ENCODE measurements around the gene S1PR3.

Gene S1PR3

DNA sequence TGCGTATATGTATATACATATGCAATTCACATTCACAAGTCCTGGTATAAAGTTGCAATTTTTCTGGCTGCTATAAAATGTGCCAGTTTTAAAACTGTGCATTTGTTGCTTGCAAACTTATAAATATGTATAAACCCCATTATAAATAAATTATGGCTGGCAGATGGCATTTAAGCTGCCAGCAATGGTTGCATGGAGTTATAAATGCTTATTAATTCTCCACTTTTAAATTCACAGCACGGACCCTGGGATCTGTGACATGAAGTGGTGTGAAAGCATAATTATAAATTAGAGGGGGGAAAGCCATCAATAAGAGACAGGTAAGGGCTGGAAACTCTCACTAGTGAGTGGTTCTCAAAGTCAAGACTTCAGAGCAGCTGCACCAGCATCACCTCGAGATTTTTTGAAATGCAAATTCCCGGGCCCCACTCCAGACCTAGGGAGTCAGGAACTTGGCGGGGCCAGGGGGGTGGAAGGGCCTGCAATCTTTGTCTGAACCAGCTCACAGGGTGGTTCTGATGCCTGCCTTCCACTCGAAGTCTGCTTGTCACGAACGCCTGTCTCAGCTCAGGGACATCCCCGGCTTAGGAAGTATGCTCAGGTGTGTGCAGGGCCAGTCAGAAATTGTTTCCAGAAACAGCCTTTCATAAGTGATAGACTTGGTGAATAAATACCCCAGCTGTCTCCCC is 16.9 kb downstream of the S1PR3 start:
- DNase-seq (ENCODE audit: low read depth in 2 of 3, low spot score in 1 of 3) = no peak

DNA sequence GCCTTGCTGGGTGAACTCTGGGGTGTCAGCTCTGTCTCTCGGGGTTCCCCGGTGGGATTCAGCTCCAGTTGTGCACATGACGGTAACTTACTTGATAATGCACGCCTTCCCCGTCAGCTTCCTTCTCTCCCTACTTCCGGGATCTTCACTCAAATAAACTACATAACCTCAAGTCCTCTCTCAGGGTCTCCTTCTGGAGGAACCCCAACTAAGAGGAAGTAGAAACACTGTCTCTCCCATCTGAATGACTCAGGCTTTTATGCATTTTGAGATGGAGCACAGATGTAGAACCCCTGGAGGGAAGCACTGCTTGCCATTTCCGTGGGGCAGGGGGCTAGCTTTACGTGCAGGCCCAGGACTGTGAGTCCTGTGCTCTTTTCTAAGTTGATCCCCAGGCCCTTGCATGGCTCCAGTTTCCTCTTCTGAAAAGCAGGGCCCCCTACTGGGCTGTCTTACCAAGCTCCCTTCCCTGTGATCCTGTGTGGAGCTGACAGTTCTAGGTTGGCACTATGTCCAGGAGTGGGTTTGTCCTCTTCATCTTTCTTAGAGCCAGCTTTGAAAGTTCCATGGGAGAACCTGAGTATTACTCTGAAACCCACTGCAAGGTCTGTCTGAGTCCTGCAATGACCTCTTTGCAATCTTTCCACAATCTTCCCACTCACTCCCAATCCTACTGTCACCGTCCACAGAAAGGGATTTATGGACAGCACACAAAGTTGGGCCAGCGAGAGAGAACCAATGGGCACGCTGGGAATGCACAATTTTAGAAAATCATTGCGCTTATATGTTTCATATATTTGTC is 17.7 kb downstream of the S1PR3 start:
- DNase-seq (ENCODE audit: low read depth in 2 of 3, low spot score in 1 of 3) = no peak

- DNase-seq (ENCODE audit: low read depth in 2 of 3, low spot score in 1 of 3) = no peak
Observed at GRCh38 chr9:89009546-89009840, 18.2 kb downstream of the S1PR3 start.

GRCh38 chr9:89010056-89010455 is 18.8 kb downstream of the S1PR3 start:
- DNase-seq (ENCODE audit: low read depth in 2 of 3, low spot score in 1 of 3) = no peak

DNA sequence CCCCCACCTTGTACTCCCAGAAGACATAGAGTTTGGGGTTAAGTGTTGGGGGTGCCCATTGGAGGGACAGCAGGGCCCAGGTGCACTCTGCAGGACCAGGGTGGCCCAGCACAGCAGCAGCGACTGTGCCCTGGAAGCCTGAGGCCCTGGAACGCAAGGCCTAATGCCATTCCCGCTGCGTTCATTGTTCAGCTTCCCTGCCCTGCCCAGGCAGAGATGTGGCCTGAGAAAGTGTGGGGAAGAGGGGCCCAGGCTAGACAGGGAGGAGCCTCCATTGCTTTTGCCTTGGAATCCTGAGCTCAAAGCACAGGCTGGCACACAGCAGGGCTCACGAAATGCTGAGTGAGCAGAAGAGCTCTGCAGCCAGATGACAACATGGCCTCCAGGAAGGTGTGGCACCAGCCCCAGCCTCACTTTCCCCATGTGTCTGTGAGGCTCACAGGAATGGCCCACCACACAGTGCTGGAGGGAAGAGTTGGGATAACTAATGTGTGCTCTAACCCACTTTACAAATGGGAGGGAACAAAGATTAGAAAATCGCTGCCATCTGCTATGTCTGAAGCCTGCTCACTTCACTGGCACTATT is 19.4 kb downstream of the S1PR3 start:
- DNase-seq (ENCODE audit: low read depth in 2 of 3, low spot score in 1 of 3) = no peak

DNA sequence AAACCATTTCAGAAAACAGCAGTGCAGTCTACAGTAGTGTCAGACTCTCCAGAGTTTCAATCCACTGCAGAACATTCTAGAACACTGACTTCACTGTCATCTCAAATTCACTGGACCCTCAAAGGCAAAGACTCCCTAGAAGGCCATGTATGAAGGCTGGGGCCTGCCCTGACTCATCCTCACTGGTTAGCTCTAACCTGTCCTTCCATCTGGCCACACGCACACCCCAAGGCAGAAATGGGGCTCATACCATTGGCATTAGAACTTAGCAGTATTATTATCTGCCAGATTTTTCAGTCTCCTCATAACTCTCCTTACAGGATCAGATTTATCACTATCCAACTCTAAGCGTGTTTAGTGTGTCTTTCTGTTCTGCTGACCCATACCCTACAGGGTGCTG is 20.4 kb downstream of the S1PR3 start:
- DNase-seq (ENCODE audit: low read depth in 2 of 3, low spot score in 1 of 3) = no peak

DNA sequence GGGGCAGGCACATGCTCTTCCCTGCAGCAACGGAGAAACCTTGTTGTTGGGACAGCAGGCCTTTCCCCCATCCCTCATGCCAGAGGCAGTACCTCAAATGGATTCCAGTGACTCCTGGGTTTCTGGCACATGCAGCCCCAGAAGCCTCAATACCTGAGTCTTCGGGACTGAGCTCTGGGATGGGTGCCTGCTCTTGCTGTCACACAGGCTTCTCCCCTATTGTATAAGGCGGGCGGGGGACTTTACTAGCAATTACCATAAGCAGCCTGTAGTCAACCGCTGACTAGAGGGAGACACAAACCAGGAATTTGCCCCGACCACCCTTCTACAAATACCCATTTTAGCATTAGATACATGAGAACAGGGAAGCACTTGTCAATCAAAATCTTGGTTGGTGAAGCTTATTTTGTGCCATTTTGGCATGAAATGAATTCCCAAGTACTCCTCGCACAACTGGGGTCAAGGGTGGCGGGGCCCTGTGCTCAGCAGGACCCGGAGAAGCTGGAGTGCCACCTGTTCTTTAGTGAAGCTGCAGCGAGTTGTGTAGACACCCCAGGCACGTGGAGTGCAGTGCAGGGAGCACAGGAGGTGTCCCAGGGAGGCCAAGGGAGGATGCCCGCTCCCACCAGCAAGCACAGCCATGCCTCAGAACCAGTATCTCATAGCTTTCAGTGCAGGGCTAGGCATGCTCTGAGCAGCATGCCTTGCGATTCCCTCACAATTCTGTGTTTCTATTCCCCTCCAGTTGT is 21.2 kb downstream of the S1PR3 start:
- no peak for DNase-seq (ENCODE audit: low read depth in 2 of 3, low spot score in 1 of 3)

GRCh38 chr9:89013660-89014059 is 22.4 kb downstream of the S1PR3 start:
- DNase-seq (ENCODE audit: low read depth in 2 of 3, low spot score in 1 of 3) = no peak

GRCh38 chr9:89014153-89014552 is 22.9 kb downstream of the S1PR3 start:
- DNase-seq (ENCODE audit: low read depth in 2 of 3, low spot score in 1 of 3) = no peak

- no peak for DNase-seq (ENCODE audit: low read depth in 2 of 3, low spot score in 1 of 3)
Observed at GRCh38 chr9:89015336-89015735, 24.1 kb downstream of the S1PR3 start.

DNA sequence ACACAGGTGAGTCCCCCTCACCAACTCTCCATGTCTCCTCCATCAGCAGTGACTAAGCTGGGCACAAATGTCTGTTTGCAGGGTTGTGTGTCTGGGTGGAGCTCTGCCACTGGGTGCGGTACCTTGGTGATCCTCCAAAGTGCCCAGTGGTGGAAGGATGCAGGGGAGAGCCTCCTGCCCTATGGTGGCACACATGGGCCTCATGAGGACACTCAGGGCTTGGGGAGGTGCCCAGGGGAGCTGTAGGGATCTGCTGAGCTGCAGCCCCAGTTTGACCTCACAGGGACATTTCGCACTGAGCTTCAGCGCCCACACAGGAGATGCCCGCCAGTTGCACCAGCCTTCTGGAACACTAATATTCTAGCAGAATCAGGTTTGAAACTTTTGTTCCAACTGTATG is 29.5 kb downstream of the S1PR3 start:
- no peak for DNase-seq (ENCODE audit: low read depth in 2 of 3, low spot score in 1 of 3)

GRCh38 chr9:89021154-89021803 is 30.0 kb downstream of the S1PR3 start:
- no peak for DNase-seq (ENCODE audit: low read depth in 2 of 3, low spot score in 1 of 3)

DNA sequence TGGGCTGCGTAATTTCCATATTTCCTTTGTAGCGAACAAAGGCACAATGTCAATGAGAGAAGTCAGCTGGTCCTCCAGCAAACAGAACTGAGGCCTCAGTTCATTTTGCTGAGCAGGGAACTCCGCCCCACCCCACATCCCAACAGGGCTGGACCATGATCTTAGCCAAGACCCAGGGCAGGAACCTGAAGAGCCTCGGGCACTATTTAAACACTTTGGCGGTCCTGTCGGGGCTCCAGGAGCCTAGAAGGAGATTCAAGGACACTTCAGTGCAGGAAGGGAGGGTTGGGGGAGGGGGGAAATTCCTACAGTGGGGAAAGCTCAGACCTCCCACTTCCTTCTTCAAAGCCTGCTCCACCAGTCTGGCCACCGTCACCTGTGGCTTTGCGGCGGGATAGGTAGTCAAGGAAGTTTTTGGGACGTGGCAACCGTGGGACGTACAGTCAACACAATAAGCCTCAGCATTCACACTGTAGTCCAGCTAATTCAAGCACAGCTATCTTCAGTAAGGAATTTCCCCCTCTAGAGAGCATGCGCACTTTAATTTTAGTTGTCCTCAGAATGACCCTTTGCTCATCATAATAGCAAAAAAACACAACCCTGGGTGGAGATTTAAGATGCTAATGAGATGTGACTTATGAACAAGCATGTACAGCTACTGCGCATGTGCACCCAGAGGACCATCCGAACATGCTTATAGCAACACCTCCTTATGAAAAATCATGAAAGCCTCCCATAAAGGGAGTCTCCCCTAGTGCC is 30.9 kb downstream of the S1PR3 start:
- no peak for DNase-seq (ENCODE audit: low read depth in 2 of 3, low spot score in 1 of 3)

GRCh38 chr9:89022902-89023301 is 31.6 kb downstream of the S1PR3 start:
- DNase-seq (ENCODE audit: low read depth in 2 of 3, low spot score in 1 of 3) = no peak

DNA sequence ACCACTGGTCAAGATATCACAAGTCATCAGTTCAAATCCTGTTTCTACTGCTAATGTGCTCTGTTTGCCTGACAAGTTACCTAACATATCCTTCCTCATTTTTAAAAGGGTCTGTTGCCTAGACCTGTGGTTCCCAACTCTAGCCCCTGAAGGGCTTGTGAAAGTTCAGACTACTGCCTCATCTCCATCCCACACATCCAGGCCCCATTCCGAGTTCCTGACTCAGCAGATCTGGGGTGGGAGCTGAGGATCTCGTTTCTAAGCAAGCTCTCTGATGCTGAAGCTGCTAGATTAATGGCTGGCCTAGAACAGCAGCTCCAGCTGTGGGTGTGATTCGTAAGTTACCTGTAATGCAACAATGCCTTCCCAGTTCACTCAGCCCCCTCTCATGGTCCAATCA is 32.5 kb downstream of the S1PR3 start:
- DNase-seq (ENCODE audit: low read depth in 2 of 3, low spot score in 1 of 3) = no peak

DNA sequence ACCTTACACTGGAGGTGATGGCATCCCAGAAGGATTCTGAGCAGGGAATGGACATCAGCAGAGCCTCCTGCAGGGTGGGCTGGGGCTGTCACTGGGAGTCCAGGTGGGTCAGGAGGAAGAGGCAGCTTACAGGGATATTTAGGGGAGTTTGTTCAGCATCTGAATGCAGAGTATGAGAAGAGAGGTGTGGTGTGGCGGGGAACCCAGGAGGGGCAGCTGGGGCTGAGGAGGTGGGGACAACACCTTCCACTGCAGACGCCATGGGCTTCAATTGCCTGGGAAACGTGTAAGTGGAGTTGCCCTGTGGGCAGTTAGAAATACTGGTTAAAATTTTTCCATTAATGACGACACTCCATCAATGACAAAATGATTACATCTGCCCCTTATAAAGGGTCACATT is 33.5 kb downstream of the S1PR3 start:
- no peak for DNase-seq (ENCODE audit: low read depth in 2 of 3, low spot score in 1 of 3)

DNA sequence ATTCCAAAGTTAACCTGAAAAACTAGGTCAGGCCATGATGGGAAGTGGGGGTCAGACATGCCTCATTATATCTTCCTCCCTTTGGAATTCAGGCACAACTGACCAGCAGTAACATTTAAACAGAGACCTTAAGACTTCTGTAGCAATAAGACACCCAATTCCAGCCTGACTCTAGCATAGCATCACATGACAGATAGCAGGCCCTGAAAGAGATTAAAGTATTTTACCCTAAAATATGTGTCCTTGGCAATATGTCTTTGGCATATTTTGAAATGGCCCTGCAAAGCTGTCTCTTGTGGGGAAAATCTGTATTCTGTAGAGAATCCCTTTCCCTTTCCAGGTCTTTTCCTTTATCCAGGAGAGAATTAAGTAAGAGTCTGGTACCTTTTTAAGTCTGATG is 34.3 kb downstream of the S1PR3 start:
- DNase-seq (ENCODE audit: low read depth in 2 of 3, low spot score in 1 of 3) = no peak

GRCh38 chr9:89026876-89027275 is 35.6 kb downstream of the S1PR3 start:
- DNase-seq (ENCODE audit: low read depth in 2 of 3, low spot score in 1 of 3) = no peak

DNA sequence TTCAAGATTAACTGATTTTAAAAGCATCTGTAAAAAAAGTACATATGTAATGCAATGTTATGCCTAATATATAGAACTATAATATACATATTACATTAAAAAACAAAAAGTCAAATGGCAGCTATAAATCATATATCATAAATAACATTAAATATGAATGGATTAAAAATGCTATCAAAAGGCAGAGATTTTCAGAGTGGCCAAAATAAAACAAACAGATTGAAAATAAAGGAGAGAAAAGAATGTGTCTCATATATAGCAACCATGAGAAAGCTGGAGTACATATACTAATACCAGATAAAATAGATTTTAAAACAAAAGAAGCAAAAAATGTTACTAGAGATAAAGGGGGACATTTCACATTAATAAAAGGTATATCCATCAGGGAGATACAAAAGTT is 38.5 kb downstream of the S1PR3 start:
- DNase-seq (ENCODE audit: low read depth in 2 of 3, low spot score in 1 of 3) = no peak

DNA sequence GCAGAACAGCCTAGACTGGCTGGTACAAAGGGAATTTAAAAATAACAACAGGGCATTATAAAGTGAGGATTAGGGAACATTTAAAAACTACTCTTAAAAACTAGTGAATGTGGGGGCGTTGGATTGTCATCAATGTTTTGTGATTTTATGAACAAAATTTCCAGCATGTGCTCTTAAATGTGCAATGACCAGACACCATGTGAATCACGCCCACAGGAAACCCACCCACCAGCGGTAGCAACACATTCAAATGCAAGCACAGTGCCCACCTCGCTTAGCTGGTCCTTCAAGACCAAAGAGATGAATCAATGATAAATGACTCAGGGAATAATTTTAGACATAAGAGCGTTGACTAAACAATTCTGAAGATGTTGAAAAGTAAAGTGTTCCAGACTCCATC is 40.9 kb downstream of the S1PR3 start:
- no peak for DNase-seq (ENCODE audit: low read depth in 2 of 3, low spot score in 1 of 3)

GRCh38 chr9:89032661-89033060 is 41.4 kb downstream of the S1PR3 start:
- DNase-seq (ENCODE audit: low read depth in 2 of 3, low spot score in 1 of 3) = no peak

All from stimulated activated CD4-positive, alpha-beta T cell treated with anti-CD3 and anti-CD28 coated beads, Interleukin-12 subunit alpha, Interleukin-12 subunit beta, amount 100 ng/mL, for 48 hours (primary cell).